ENCODE measurements around the gene ITM2B. TPM values are rescaled to one million over a fixed set of nuclear protein-coding genes. Genes with fewer than 3 reads are reported as not detected.

ITM2B gene
- total RNA-seq, 6 donors from 2014 or later: 90.1 to 854 (median 640) TPM

DNA sequence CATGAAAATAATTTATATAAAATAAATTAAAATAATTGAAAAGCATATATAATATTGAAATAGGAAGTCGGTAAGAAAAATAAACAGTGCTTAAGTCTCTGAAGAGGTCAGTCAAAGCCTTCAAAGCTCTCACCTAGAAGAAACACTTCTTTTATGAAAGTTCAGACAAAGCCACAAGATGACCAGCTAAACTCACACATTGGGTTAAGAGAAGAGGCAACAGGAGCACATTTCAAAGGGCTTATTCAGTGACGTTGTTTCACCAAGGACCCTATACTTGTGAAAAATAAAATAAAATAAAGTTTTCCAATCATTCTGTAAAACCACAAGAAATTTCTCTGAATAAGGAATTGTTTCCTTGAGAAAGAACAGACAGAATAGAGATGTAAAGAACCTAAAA, 2.5 kb upstream of the ITM2B start:
- H3K4me3 ChIP-seq: no peak overlapping the region
- peaks cover 6 to 13% (median 12%) of the 10 kb centered on the region in 4 donors for H3K4me1 ChIP-seq
- ATAC-seq (ENCODE audit: low FRiP score in 2 of 2): no peak
- no peaks in the 10 kb centered on the region for H3K27me3 ChIP-seq
- WGBS, 2 donors: 73 to 78% methylated on average over 2 of the region's 2 CpGs
- H3K27ac ChIP-seq: no peak overlapping the region
- no peaks in the 10 kb centered on the region for H3K36me3 ChIP-seq
- TF ChIP-seq POLR2A (IDR thresholded peaks at IDR 0.05) (no peak), EP300 (IDR thresholded peaks at IDR 0.05) (no peak), POLR2AphosphoS5 (IDR thresholded peaks at IDR 0.05) (no peak)
- TF ChIP-seq, protein P1, sequence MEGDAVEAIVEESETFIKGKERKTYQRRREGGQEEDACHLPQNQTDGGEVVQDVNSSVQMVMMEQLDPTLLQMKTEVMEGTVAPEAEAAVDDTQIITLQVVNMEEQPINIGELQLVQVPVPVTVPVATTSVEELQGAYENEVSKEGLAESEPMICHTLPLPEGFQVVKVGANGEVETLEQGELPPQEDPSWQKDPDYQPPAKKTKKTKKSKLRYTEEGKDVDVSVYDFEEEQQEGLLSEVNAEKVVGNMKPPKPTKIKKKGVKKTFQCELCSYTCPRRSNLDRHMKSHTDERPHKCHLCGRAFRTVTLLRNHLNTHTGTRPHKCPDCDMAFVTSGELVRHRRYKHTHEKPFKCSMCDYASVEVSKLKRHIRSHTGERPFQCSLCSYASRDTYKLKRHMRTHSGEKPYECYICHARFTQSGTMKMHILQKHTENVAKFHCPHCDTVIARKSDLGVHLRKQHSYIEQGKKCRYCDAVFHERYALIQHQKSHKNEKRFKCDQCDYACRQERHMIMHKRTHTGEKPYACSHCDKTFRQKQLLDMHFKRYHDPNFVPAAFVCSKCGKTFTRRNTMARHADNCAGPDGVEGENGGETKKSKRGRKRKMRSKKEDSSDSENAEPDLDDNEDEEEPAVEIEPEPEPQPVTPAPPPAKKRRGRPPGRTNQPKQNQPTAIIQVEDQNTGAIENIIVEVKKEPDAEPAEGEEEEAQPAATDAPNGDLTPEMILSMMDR (IDR thresholded peaks at IDR 0.05): no peak
- no peaks in the 10 kb centered on the region for H3K9me3 ChIP-seq
- DNase-seq: no peak

DNA sequence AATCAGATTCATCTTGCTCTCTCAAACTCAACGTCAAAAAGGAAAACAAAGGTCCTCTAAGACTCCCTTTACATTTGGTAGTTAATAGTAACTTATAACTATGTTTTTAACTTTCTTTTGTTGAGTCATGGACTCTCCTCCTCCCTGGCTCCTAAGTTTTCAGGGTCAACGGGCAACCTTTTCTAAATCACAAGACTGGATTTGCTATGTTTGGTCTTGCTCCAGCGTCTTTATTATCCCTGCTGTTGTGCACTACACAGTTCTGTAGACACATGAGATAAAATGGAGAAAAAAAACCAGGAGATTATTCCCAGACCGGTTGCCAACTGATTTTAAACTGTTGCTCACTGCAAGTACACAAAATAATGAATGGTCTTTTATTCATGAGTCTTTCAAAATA, 1.9 kb upstream of the ITM2B start:
- Histone ChIP-seq H3K36me3 (no peaks in the 10 kb centered on the region), H3K9me3 (no peaks in the 10 kb centered on the region), H3K4me1 (peaks cover 11 to 19% (median 17%) of the 10 kb centered on the region in 4 donors), H3K27ac (peak overlapping the region in 2 of 4 donors; percentile 98 to 100), H3K4me3 (no peak overlapping the region), H3K27me3 (no peaks in the 10 kb centered on the region)
- 71 to 80% methylated on average over 4 of the region's 4 CpGs for WGBS, 2 donors
- TF ChIP-seq POLR2AphosphoS5 (IDR thresholded peaks at IDR 0.05) (no peak), POLR2A (IDR thresholded peaks at IDR 0.05) (no peak), EP300 (IDR thresholded peaks at IDR 0.05) (no peak)
- TF ChIP-seq, protein P1 (IDR thresholded peaks at IDR 0.05): no peak
- ATAC-seq (ENCODE audit: low FRiP score in 2 of 2) (no peak), DNase-seq (no peak)

DNA sequence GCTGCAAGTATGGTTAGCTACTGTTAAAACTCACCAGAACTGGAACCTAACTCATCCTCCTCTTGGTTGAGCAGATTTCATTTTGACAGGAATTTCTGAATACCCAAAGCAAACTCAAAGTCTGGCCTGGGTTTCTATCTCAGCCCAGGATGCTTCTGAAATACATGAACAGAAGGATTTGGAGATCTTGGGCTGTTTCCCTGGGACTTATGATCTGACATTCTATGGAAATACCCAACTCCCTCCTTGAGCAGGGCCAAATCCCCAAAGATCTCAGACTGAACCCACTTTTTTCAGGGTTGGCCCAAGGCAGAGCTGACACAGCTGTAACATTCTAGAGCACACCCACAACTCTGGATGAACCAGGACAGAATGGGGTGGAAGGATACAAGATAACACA, 1.1 kb upstream of the ITM2B start:
- H3K4me3 ChIP-seq: peak overlapping the region in 1 of 4 donors; percentile 88
- H3K4me1 ChIP-seq: peaks cover 20 to 27% (median 26%) of the 10 kb centered on the region in 4 donors
- DNase-seq (no peak), ATAC-seq (ENCODE audit: low FRiP score in 2 of 2) (no peak)
- TF ChIP-seq EP300 (IDR thresholded peaks at IDR 0.05): no peak
- TF ChIP-seq, protein P1 (IDR thresholded peaks at IDR 0.05): no peak
- no peak for TF ChIP-seq POLR2AphosphoS5 (IDR thresholded peaks at IDR 0.05)
- TF ChIP-seq POLR2A (IDR thresholded peaks at IDR 0.05): no peak
- peak overlapping the region in 3 of 4 donors; percentile 98 to 100 (median 100) for H3K27ac ChIP-seq
- no peaks in the 10 kb centered on the region for H3K9me3 ChIP-seq
- no peaks in the 10 kb centered on the region for H3K36me3 ChIP-seq
- H3K27me3 ChIP-seq: no peaks in the 10 kb centered on the region

DNA sequence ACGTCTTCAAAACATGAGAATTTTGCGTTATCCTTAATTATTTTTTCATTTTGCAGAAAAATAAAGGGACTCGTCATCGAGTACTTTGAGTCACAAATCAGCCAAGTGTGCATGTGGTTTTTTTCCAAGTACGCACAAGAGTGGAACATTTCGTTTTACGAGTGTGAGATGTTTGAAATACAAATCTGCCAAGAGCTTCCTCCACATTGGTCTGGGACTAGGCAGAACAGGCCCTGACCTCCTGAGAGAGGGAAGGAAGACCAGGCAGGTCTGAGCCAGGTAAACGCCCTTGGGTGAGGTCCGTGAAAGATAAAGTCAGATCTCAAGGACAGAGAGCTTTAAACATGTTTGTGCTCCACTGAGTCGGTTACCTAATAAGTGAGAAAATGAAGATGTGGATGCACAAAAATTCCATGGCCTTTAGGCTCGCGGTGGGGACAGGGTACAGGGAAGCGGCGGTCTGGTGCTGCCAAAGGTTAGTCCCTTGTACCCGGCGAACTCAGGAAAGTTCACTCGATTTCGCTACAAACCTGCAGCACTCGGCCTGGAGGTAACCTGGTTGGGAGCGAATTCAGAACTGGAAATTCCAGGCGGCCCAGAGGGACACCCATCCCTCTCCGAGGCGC, 473 bp upstream of the ITM2B start:
- Histone ChIP-seq H3K4me3 (peak overlapping the region; percentile 37 to 95 (median 91)), H3K36me3 (no peaks in the 10 kb centered on the region), H3K9me3 (no peaks in the 10 kb centered on the region), H3K27ac (peak overlapping the region; percentile 98 to 100 (median 100)), H3K27me3 (no peaks in the 10 kb centered on the region), H3K4me1 (peaks cover 26 to 33% (median 32%) of the 10 kb centered on the region in 4 donors)
- no peak for DNase-seq
- no peak for TF ChIP-seq EP300 (IDR thresholded peaks at IDR 0.05)
- TF ChIP-seq, protein P1 (IDR thresholded peaks at IDR 0.05): no peak
- TF ChIP-seq POLR2A (IDR thresholded peaks at IDR 0.05): peak in 1 of 4 donors; percentile 57
- no peak for TF ChIP-seq POLR2AphosphoS5 (IDR thresholded peaks at IDR 0.05)
- ATAC-seq (ENCODE audit: low FRiP score in 2 of 2): peak; percentile 44 to 59
- WGBS, 2 donors: 15 to 21% methylated on average over 19 to 23 of the region's 23 CpGs

Data from upper lobe of left lung (tissue), 6 donors.